ENCODE data around the gene AIPL1.

AIPL1 gene

GRCh38 chr17:6462692-6463091 is 27.8 kb upstream of the AIPL1 start:
- no peaks in the 10 kb centered on the region for H4K20me1 ChIP-seq
- peaks cover 5 to 12% (median 8%) of the 10 kb centered on the region in 10 experiments; a peak in 13 of 20 replicates for H3K4me1 ChIP-seq
- peak overlapping the region in 4 of 11 experiments; percentile 13 to 42 (median 27); a peak in 4 of 22 replicates for H3K4me2 ChIP-seq
- H3K9ac ChIP-seq, result 0 out of 22 replicates have a peak overlapping the region, but pooled peaks of 1 of the 11 experiments have one; percentile 18
- no peaks in the 10 kb centered on the region for H3K36me3 ChIP-seq
- no peaks in the 10 kb centered on the region for H3K27me3 ChIP-seq
- peaks cover 0 to 4% (median 0%) of the 10 kb centered on the region in 11 experiments; a peak in 2 of 22 replicates for H3K9me3 ChIP-seq (replicated peaks in 1 of 11)
- H3K27ac ChIP-seq, result no peak overlapping the region
- no peak for TF ChIP-seq Cebpa-rat (IDR thresholded peaks at IDR 0.05)
- no peak overlapping the region for H3K4me3 ChIP-seq

GRCh38 chr17:6461792-6462524 is 27.0 kb upstream of the AIPL1 start:
- H3K27ac ChIP-seq, result no peak overlapping the region
- no peaks in the 10 kb centered on the region for H3K27me3 ChIP-seq
- peaks cover 0 to under 1% (median 0%) of the 10 kb centered on the region in 11 experiments; a peak in 1 of 22 replicates for H3K9me3 ChIP-seq (replicated peaks in 1 of 11)
- TF ChIP-seq Cebpa-rat (IDR thresholded peaks at IDR 0.05), result no peak
- H3K36me3 ChIP-seq, result no peaks in the 10 kb centered on the region
- no peaks in the 10 kb centered on the region for H4K20me1 ChIP-seq
- no peak overlapping the region for H3K9ac ChIP-seq
- H3K4me2 ChIP-seq, result no peak overlapping the region
- H3K4me3 ChIP-seq, result no peak overlapping the region
- H3K4me1 ChIP-seq, result peaks cover 10 to 17% (median 12%) of the 10 kb centered on the region in 10 experiments; a peak in 18 of 20 replicates

GRCh38 chr17:6461246-6461645 is 26.3 kb upstream of the AIPL1 start:
- H3K27me3 ChIP-seq, result peaks cover 0 to 4% (median 0%) of the 10 kb centered on the region in 11 experiments; a peak in 1 of 22 replicates
- H3K9me3 ChIP-seq (replicated peaks in 1 of 11), result no peaks in the 10 kb centered on the region
- 0 out of 22 replicates have a peak overlapping the region, but pooled peaks of 1 of the 11 experiments have one; percentile 6 for H3K4me2 ChIP-seq
- no peak overlapping the region for H3K9ac ChIP-seq
- TF ChIP-seq Cebpa-rat (IDR thresholded peaks at IDR 0.05), result no peak
- H3K27ac ChIP-seq, result no peak overlapping the region
- peaks cover 17 to 24% (median 19%) of the 10 kb centered on the region in 10 experiments; a peak in 19 of 20 replicates for H3K4me1 ChIP-seq
- no peak overlapping the region for H3K4me3 ChIP-seq
- no peaks in the 10 kb centered on the region; a peak in 1 of 22 replicates for H4K20me1 ChIP-seq
- no peaks in the 10 kb centered on the region for H3K36me3 ChIP-seq

GRCh38 chr17:6460531-6461161 is 25.7 kb upstream of the AIPL1 start:
- Histone ChIP-seq H3K27ac (no peak overlapping the region), H3K4me1 (peaks cover 19 to 29% (median 25%) of the 10 kb centered on the region in 10 experiments; a peak in 19 of 20 replicates), H3K36me3 (no peaks in the 10 kb centered on the region), H3K4me3 (no peak overlapping the region), H3K9ac (no peak overlapping the region), H3K4me2 (no peak overlapping the region), H3K9me3 (replicated peaks in 1 of 11) (no peaks in the 10 kb centered on the region), H3K27me3 (peaks cover 0 to 9% (median 0%) of the 10 kb centered on the region in 11 experiments; a peak in 2 of 22 replicates), H4K20me1 (no peaks in the 10 kb centered on the region; a peak in 1 of 22 replicates)
- no peak for TF ChIP-seq Cebpa-rat (IDR thresholded peaks at IDR 0.05)

GRCh38 chr17:6458460-6458950 is 23.6 kb upstream of the AIPL1 start:
- H3K9ac ChIP-seq, result no peak overlapping the region
- no peaks in the 10 kb centered on the region for H3K9me3 ChIP-seq (replicated peaks in 1 of 11)
- peaks cover 28 to 45% (median 42%) of the 10 kb centered on the region in 10 experiments for H3K4me1 ChIP-seq
- no peak overlapping the region for H3K27ac ChIP-seq
- no peak for TF ChIP-seq Cebpa-rat (IDR thresholded peaks at IDR 0.05)
- peaks cover 0 to 17% (median 6%) of the 10 kb centered on the region in 11 experiments; a peak in 11 of 22 replicates for H4K20me1 ChIP-seq
- H3K4me3 ChIP-seq, result no peak overlapping the region
- peaks cover 0 to 29% (median 5%) of the 10 kb centered on the region in 11 experiments; a peak in 11 of 22 replicates for H3K27me3 ChIP-seq
- H3K4me2 ChIP-seq, result no peak overlapping the region
- no peaks in the 10 kb centered on the region for H3K36me3 ChIP-seq

- no peak for TF ChIP-seq Cebpa-rat (IDR thresholded peaks at IDR 0.05)
- Histone ChIP-seq H3K4me1 (peaks cover 26 to 45% (median 42%) of the 10 kb centered on the region in 10 experiments), H3K9ac (no peak overlapping the region), H3K4me2 (peak overlapping the region in 1 of 11 experiments; percentile 22; a peak in 2 of 22 replicates), H3K27ac (no peak overlapping the region), H3K27me3 (peaks cover 0 to 35% (median 5%) of the 10 kb centered on the region in 11 experiments; a peak in 11 of 22 replicates), H3K4me3 (no peak overlapping the region), H3K36me3 (no peaks in the 10 kb centered on the region), H4K20me1 (peaks cover 0 to 23% (median 9%) of the 10 kb centered on the region in 11 experiments; a peak in 11 of 22 replicates), H3K9me3 (replicated peaks in 1 of 11) (no peaks in the 10 kb centered on the region)
Observed at GRCh38 chr17:6457688-6458459, 23.0 kb upstream of the AIPL1 start.

GRCh38 chr17:6456914-6457687 is 22.2 kb upstream of the AIPL1 start:
- no peak overlapping the region for H3K9ac ChIP-seq

GRCh38 chr17:6456321-6456720 is 21.4 kb upstream of the AIPL1 start:
- H3K4me3 ChIP-seq, result no peak overlapping the region
- no peaks in the 10 kb centered on the region for H3K9me3 ChIP-seq (replicated peaks in 1 of 11)
- H3K27me3 ChIP-seq, result peaks cover 0 to 35% (median 5%) of the 10 kb centered on the region in 11 experiments; a peak in 11 of 22 replicates
- peak overlapping the region in 9 of 11 experiments; percentile 22 to 68 (median 41); a peak in 13 of 22 replicates for H3K4me2 ChIP-seq
- H3K4me1 ChIP-seq, result peaks cover 26 to 58% (median 56%) of the 10 kb centered on the region in 10 experiments
- peaks cover 0 to 37% (median 17%) of the 10 kb centered on the region in 11 experiments; a peak in 11 of 22 replicates for H4K20me1 ChIP-seq
- no peak overlapping the region for H3K9ac ChIP-seq
- TF ChIP-seq Cebpa-rat (IDR thresholded peaks at IDR 0.05), result no peak
- H3K27ac ChIP-seq, result no peak overlapping the region
- H3K36me3 ChIP-seq, result no peaks in the 10 kb centered on the region

More at GRCh38 chr17:6456914-6457687, 22.2 kb upstream of the AIPL1 start:
- peak overlapping the region in 10 of 11 experiments; percentile 11 to 68 (median 43); a peak in 18 of 22 replicates for H3K4me2 ChIP-seq
- peaks cover 0 to 29% (median 16%) of the 10 kb centered on the region in 11 experiments; a peak in 11 of 22 replicates for H4K20me1 ChIP-seq
- no peak overlapping the region for H3K27ac ChIP-seq
- H3K4me1 ChIP-seq, result peaks cover 26 to 50% (median 49%) of the 10 kb centered on the region in 10 experiments
- peaks cover 0 to 35% (median 5%) of the 10 kb centered on the region in 11 experiments; a peak in 11 of 22 replicates for H3K27me3 ChIP-seq
- no peak overlapping the region for H3K4me3 ChIP-seq
- TF ChIP-seq Cebpa-rat (IDR thresholded peaks at IDR 0.05), result no peak
- no peaks in the 10 kb centered on the region for H3K9me3 ChIP-seq (replicated peaks in 1 of 11)
- H3K36me3 ChIP-seq, result no peaks in the 10 kb centered on the region
